T-cell (primary cell): ENCODE results near the gene EPAS1. TPM values are rescaled to one million over a fixed set of nuclear protein-coding genes. Genes with fewer than 3 reads are reported as not detected.

Experiments used
- ATAC-seq, 4 experiments: fragments of 200-7000 bp in 3 of 4; fragments of 150-1000 bp in 1 of 4; cut with Tn5 transposase; replicated peaks in 1 of 4; 1 replicate in 3 of 4; 2 replicates in 1 of 4; pipeline ENCODE4 v1.10.0; 2021; ENCODE audit warnings: moderate library complexity in 3 of 4, mild to moderate bottlenecking in 2 of 4, moderate number of reproducible peaks in 1 of 4
- CTCF ChIA-PET, 2 donors: fragments of 300-600 bp; sonication (Branson Sonifier 250); formaldehyde crosslinking; loops; one replicate each; lab custom pipeline; 2022; ENCODE audit warnings: antibody characterized with exemption in 2 of 2; lab: Charles Lee
- POLR2A ChIA-PET, 2 donors: fragments of 300-600 bp; sonication (Branson Sonifier 250); formaldehyde crosslinking; loops; one replicate each; lab custom pipeline; 2022; ENCODE audit warnings: antibody characterized with exemption in 2 of 2; lab: Charles Lee
- DNase-seq, 35 experiments: peaks; one replicate each; pipeline versions ENCODE4 v3.0.0 to v3.0.0-alpha.2; 2013 to 2023
- H3K27ac ChIP-seq: one replicate; pipeline ENCODE4 v1.5.1; 2013; ENCODE audit warnings: low read length
- H3K27me3 ChIP-seq, 2 experiments: replicated peaks in 1 of 2; 1 replicate in 1 of 2; 2 replicates in 1 of 2; pipeline versions ENCODE4 v1.6.1 to v1.7.0; 2013; ENCODE audit warnings: low read length in 1 of 2, mixed read lengths in 1 of 2; ENCODE audit not compliant: control insufficient read depth in 2 of 2, insufficient read depth in 2 of 2; ENCODE audit errors: extremely low read depth in 1 of 2
- H3K36me3 ChIP-seq, 2 donors: 1 replicate in 1 of 2; 2 replicates in 1 of 2; pipeline versions ENCODE4 v1.6.1 to v1.7.0; 2013; ENCODE audit warnings: low read length in 1 of 2; ENCODE audit not compliant: control insufficient read depth in 2 of 2, insufficient read depth in 1 of 2; ENCODE audit errors: extremely low read depth in 1 of 2
- H3K4me1 ChIP-seq, 2 experiments: 1 replicate in 1 of 2; 2 replicates in 1 of 2; pipeline versions ENCODE4 v1.6.1 to v1.7.0; 2013; ENCODE audit warnings: low read length in 2 of 2, mixed read lengths in 1 of 2; ENCODE audit not compliant: insufficient read depth in 2 of 2, control insufficient read depth in 1 of 2; ENCODE audit errors: extremely low read depth in 1 of 2
- H3K4me3 ChIP-seq, 2 donors: 1 replicate in 1 of 2; 2 replicates in 1 of 2; pipeline versions ENCODE4 v1.5.1 to v1.7.0; 2013; ENCODE audit warnings: mild to moderate bottlenecking in 2 of 2, low read length in 1 of 2, moderate library complexity in 1 of 2; ENCODE audit not compliant: control insufficient read depth in 1 of 2; ENCODE audit errors: extremely low read depth in 1 of 2
- H3K9me3 ChIP-seq: 2 replicates; pipeline ENCODE4 v1.7.0; 2013
- H3K27ac Mint-ChIP-seq, 2 donors: one replicate each; pipeline ENCODE4 v1.8.0; 2020 to 2021; ENCODE audit warnings: mild to moderate bottlenecking in 2 of 2, mixed read lengths in 2 of 2
- H3K27me3 Mint-ChIP-seq, 2 donors: one replicate each; pipeline ENCODE4 v1.8.0; 2021 to 2022; ENCODE audit warnings: mixed read lengths in 2 of 2
- H3K36me3 Mint-ChIP-seq: one replicate; pipeline ENCODE4 v1.8.0; 2021; ENCODE audit warnings: mixed read lengths
- H3K4me1 Mint-ChIP-seq, 3 donors: one replicate each; pipeline ENCODE4 v1.8.0; 2020 to 2022; ENCODE audit warnings: mixed read lengths in 3 of 3, mild to moderate bottlenecking in 1 of 3
- H3K4me3 Mint-ChIP-seq, 3 donors: one replicate each; pipeline ENCODE4 v1.8.0; 2020 to 2022; ENCODE audit warnings: mild to moderate bottlenecking in 3 of 3, mixed read lengths in 3 of 3, moderate library complexity in 3 of 3
- H3K9me3 Mint-ChIP-seq, 3 donors: one replicate each; pipeline ENCODE4 v1.8.0; 2020 to 2022; ENCODE audit warnings: mixed read lengths in 3 of 3
- WGBS: methylation state at CpG from one replicate; pipeline ENCODE4 v1.1.5; 2013; ENCODE audit warnings: missing lambda C conversion rate; ENCODE audit not compliant: insufficient coverage; 5-methylcytosine and 5-hydroxymethylcytosine counted together
- total RNA-seq, 35 experiments: library from RNA in 6 of 35; stranded (reverse) in 6 of 35; fragments of 120-200 nt in 1 of 35; gene quantifications; one replicate each; pipeline versions ENCODE4 v1.2.1 to v1.2.4 and lab custom pipeline; 2013 to 2026

Gene EPAS1
- total RNA-seq, 5 donors from 2014 or later (not counting 1 experiment from before 2014, with no cell fraction given): 1.0 to 4.0 (median 3.0) TPM

- Mint-ChIP-seq H3K27me3 (peaks cover 26 to 45% of the 10 kb centered on the region in 2 donors), H3K4me3 (peak overlapping the region; percentile 88 to 91 (median 89)), H3K36me3 (no peaks in the 10 kb centered on the region), H3K9me3 (no peaks in the 10 kb centered on the region), H3K4me1 (peaks cover 23 to 31% (median 28%) of the 10 kb centered on the region in 3 donors), H3K27ac (peak overlapping the region in 1 of 2 donors; percentile 74)
- Histone ChIP-seq H3K4me1 (peaks cover 13 to 31% of the 10 kb centered on the region in 2 experiments), H3K9me3 (no peaks in the 10 kb centered on the region), H3K27me3 (peaks cover 4 to 45% of the 10 kb centered on the region in 2 experiments), H3K27ac (no peak overlapping the region), H3K4me3 (peak overlapping the region; percentile 80 to 91), H3K36me3 (no peaks in the 10 kb centered on the region)
- DNase-seq: peak; percentile 34 to 79 (median 66)
- POLR2A ChIA-PET: no interaction called here
- under 1% methylated on average over 55 of the region's 65 CpGs for WGBS
- CTCF ChIA-PET: no interaction called here
- ATAC-seq: peak; percentile 68 to 76 (median 73)
Measured at GRCh38 chr2:46297546-46298271, 502 bp downstream of the EPAS1 start.

DNA sequence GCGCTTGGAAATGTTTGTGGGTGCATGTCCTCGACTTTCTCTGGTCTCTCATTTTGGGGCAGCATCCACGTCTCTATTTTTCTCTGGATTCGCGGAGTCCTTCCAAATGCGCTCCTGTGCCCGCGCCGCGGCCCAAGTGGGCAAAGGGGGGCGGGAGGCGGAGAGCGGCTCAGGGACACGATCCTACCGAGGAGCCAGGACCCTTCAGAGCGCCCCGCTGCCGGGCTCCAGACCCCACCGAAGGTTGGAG is 990 bp downstream of the EPAS1 start:
- H3K27me3 Mint-ChIP-seq: peaks cover 30 to 46% of the 10 kb centered on the region in 2 donors

GRCh38 chr2:46298522-46299353 is 1.5 kb downstream of the EPAS1 start:
- Histone ChIP-seq H3K9me3 (no peaks in the 10 kb centered on the region), H3K27ac (no peak overlapping the region), H3K27me3 (peaks cover 4 to 45% of the 10 kb centered on the region in 2 experiments), H3K4me1 (peaks cover 15 to 34% of the 10 kb centered on the region in 2 experiments), H3K36me3 (no peaks in the 10 kb centered on the region), H3K4me3 (peak overlapping the region; percentile 80 to 91)
- ChIA-PET POLR2A (no interaction called here), CTCF (no interaction called here)
- peaks cover 35 to 52% of the 10 kb centered on the region in 2 donors for H3K27me3 Mint-ChIP-seq
- H3K4me3 Mint-ChIP-seq: peak overlapping the region; percentile 88 to 91 (median 89)
- H3K36me3 Mint-ChIP-seq: no peaks in the 10 kb centered on the region
- H3K9me3 Mint-ChIP-seq: no peaks in the 10 kb centered on the region
- ATAC-seq (no peak), DNase-seq (peak in 13 of 35 experiments; percentile 1 to 43 (median 21))
- 2% methylated on average over 64 of the region's 71 CpGs for WGBS
- H3K27ac Mint-ChIP-seq: no peak overlapping the region
- peaks cover 30 to 39% (median 38%) of the 10 kb centered on the region in 3 donors for H3K4me1 Mint-ChIP-seq

More for the DNA sequence above, 990 bp downstream of the EPAS1 start:
- 3% methylated on average over 14 of the region's 19 CpGs for WGBS
- DNase-seq (peak in 3 of 35 experiments; percentile 26 to 34 (median 27)), ATAC-seq (no peak)
- peaks cover 24 to 33% (median 32%) of the 10 kb centered on the region in 3 donors for H3K4me1 Mint-ChIP-seq
- Histone ChIP-seq H3K4me3 (peak overlapping the region; percentile 80 to 91), H3K36me3 (no peaks in the 10 kb centered on the region), H3K27ac (no peak overlapping the region), H3K9me3 (no peaks in the 10 kb centered on the region), H3K4me1 (peaks cover 13 to 31% of the 10 kb centered on the region in 2 experiments), H3K27me3 (peaks cover 4 to 45% of the 10 kb centered on the region in 2 experiments)
- no peaks in the 10 kb centered on the region for H3K36me3 Mint-ChIP-seq
- H3K4me3 Mint-ChIP-seq: peak overlapping the region; percentile 88 to 91 (median 89)
- POLR2A ChIA-PET: no interaction called here
- H3K27ac Mint-ChIP-seq: no peak overlapping the region
- H3K9me3 Mint-ChIP-seq: no peaks in the 10 kb centered on the region
- CTCF ChIA-PET: no interaction called here

GRCh38 chr2:46299365-46300263 is 2.4 kb downstream of the EPAS1 start:
- H3K4me1 ChIP-seq: peaks cover 21 to 41% of the 10 kb centered on the region in 2 experiments
- H3K27me3 Mint-ChIP-seq: peaks cover 40 to 54% of the 10 kb centered on the region in 2 donors
- ChIA-PET POLR2A (no interaction called here), CTCF (no interaction called here)
- H3K9me3 Mint-ChIP-seq: no peaks in the 10 kb centered on the region
- H3K36me3 ChIP-seq: no peaks in the 10 kb centered on the region
- peak overlapping the region; percentile 80 to 91 for H3K4me3 ChIP-seq
- peaks cover 38 to 47% (median 47%) of the 10 kb centered on the region in 3 donors for H3K4me1 Mint-ChIP-seq
- no peaks in the 10 kb centered on the region for H3K36me3 Mint-ChIP-seq
- no peak overlapping the region for H3K27ac ChIP-seq
- H3K27me3 ChIP-seq: peaks cover 4 to 45% of the 10 kb centered on the region in 2 experiments
- ATAC-seq: no peak
- H3K4me3 Mint-ChIP-seq: peak overlapping the region; percentile 74 to 89 (median 88)
- DNase-seq: peak in 4 of 35 experiments; percentile 16 to 24 (median 18)
- peak overlapping the region in 1 of 2 donors; percentile 65 for H3K27ac Mint-ChIP-seq
- WGBS: 36% methylated on average over 38 of the region's 40 CpGs
- H3K9me3 ChIP-seq: no peaks in the 10 kb centered on the region

DNA sequence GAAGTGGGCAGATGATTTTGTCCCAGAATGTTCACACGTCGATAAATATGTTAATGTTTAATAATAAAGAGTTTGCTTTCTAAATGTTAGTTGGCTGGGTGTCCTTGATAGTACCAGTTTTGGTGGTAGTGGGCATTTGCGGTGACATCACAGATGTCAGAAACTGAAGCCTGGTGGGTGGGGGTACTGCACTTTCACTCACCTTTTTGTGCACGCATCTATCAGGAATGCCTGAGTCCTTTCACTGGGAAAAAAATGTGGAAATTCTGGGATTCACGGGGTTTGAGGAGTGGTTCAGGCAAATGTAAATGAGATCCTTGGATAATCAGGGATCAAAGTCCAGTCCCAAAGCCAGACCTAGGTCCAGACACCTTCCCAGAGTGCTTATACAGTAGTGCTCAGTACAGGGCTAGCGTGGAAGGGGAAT is 3.2 kb downstream of the EPAS1 start:
- no peak overlapping the region for H3K4me3 ChIP-seq
- H3K27me3 Mint-ChIP-seq: peaks cover 42 to 58% of the 10 kb centered on the region in 2 donors
- H3K9me3 ChIP-seq: no peaks in the 10 kb centered on the region
- POLR2A ChIA-PET: no interaction called here
- no peak overlapping the region for H3K27ac Mint-ChIP-seq
- peaks cover 46 to 56% (median 55%) of the 10 kb centered on the region in 3 donors for H3K4me1 Mint-ChIP-seq
- no peaks in the 10 kb centered on the region for H3K9me3 Mint-ChIP-seq
- no peak for ATAC-seq
- H3K27me3 ChIP-seq: peaks cover 4 to 45% of the 10 kb centered on the region in 2 experiments
- no peaks in the 10 kb centered on the region for H3K36me3 ChIP-seq
- peak overlapping the region in 1 of 3 donors; percentile 89 for H3K4me3 Mint-ChIP-seq
- no peaks in the 10 kb centered on the region for H3K36me3 Mint-ChIP-seq
- CTCF ChIA-PET: no interaction called here
- WGBS: 100% methylated on average over 4 of the region's 6 CpGs
- no peak for DNase-seq
- H3K4me1 ChIP-seq: peaks cover 29 to 49% of the 10 kb centered on the region in 2 experiments
- no peak overlapping the region for H3K27ac ChIP-seq
